GM18517 (cell line): Measurements from ENCODE around the gene TEX14.
"Not testable (repeated sequence)": the region's sequence is repeated elsewhere in the genome, so short reads cannot be mapped to it uniquely, and the experiment has no call there.

ENCODE experiments used
- ATAC-seq: cut with Tn5 transposase; IDR thresholded peaks from one replicate; pipeline ENCODE4 v1.9.1; 2021; ENCODE audit warnings: mild to moderate bottlenecking, moderate library complexity; ENCODE audit not compliant: unreplicated experiment

The TEX14 gene

GRCh38 chr17:58570758-58571157 lies 121.1 kb downstream of the TEX14 start:
- no peak for ATAC-seq

- ATAC-seq: no peak
These were observed 122.6 kb downstream of the TEX14 start for GRCh38 chr17:58569196-58569595.

- ATAC-seq: no peak
These were observed 123.6 kb downstream of the TEX14 start for GRCh38 chr17:58568044-58568799.

GRCh38 chr17:58565389-58566311 lies 126.2 kb downstream of the TEX14 start:
- no peak for ATAC-seq

- no peak for ATAC-seq
These were observed 126.9 kb downstream of the TEX14 start for GRCh38 chr17:58564971-58565370.

GRCh38 chr17:58564243-58564642 lies 127.6 kb downstream of the TEX14 start:
- ATAC-seq: no peak

- no peak for ATAC-seq
These were observed 131.3 kb downstream of the TEX14 start for GRCh38 chr17:58560511-58560910.

GRCh38 chr17:58557981-58558380 lies 133.9 kb downstream of the TEX14 start:
- ATAC-seq: no peak

GRCh38 chr17:58556833-58557250 lies 135.0 kb downstream of the TEX14 start:
- ATAC-seq: no peak

GRCh38 chr17:58555109-58555508 lies 136.7 kb downstream of the TEX14 start:
- ATAC-seq: not testable (repeated sequence)

- ATAC-seq: no peak
These were observed 150.6 kb downstream of the TEX14 start for GRCh38 chr17:58541249-58541648.

GRCh38 chr17:58539698-58540097 lies 152.1 kb downstream of the TEX14 start:
- ATAC-seq: no peak

GRCh38 chr17:58538811-58539409 lies 152.9 kb downstream of the TEX14 start:
- no peak for ATAC-seq

GRCh38 chr17:58537266-58537665 lies 154.6 kb downstream of the TEX14 start:
- ATAC-seq: no peak

GRCh38 chr17:58536542-58536941 lies 155.3 kb downstream of the TEX14 start:
- ATAC-seq: no peak

GRCh38 chr17:58535431-58535830 lies 156.4 kb downstream of the TEX14 start:
- ATAC-seq: no peak

- no peak for ATAC-seq
These were observed 156.9 kb downstream of the TEX14 start for GRCh38 chr17:58534901-58535421.

- ATAC-seq: no peak
These were observed 157.5 kb downstream of the TEX14 start for GRCh38 chr17:58534331-58534730.

- no peak for ATAC-seq
These were observed 158.1 kb downstream of the TEX14 start for GRCh38 chr17:58533616-58534188.

GRCh38 chr17:58532555-58532951 lies 159.3 kb downstream of the TEX14 start:
- no peak for ATAC-seq
